ENCODE measurements around the gene LY9.
"Not testable (repeated sequence)": the region's sequence is repeated elsewhere in the genome, so short reads cannot be mapped to it uniquely, and the experiment has no call there.

Gene LY9

GRCh38 chr1:160774886-160775719 is 20.9 kb upstream of the LY9 start:
- no peak for DNase-seq (ENCODE audit: low spot score)

GRCh38 chr1:160776178-160776577 is 19.8 kb upstream of the LY9 start:
- no peak for DNase-seq (ENCODE audit: low spot score)

GRCh38 chr1:160777486-160778089 is 18.4 kb upstream of the LY9 start:
- DNase-seq (ENCODE audit: low spot score), result peak; percentile 20

- DNase-seq (ENCODE audit: low spot score), result no peak
Observed at GRCh38 chr1:160778976-160779375, 17.0 kb upstream of the LY9 start.

- no peak for DNase-seq (ENCODE audit: low spot score)
Observed at GRCh38 chr1:160779626-160780397, 16.2 kb upstream of the LY9 start.

- DNase-seq (ENCODE audit: low spot score), result no peak
Observed at GRCh38 chr1:160780398-160780755, 15.6 kb upstream of the LY9 start.

GRCh38 chr1:160781186-160781766 is 14.7 kb upstream of the LY9 start:
- DNase-seq (ENCODE audit: low spot score), result peak; percentile 60

- no peak for DNase-seq (ENCODE audit: low spot score)
Observed at GRCh38 chr1:160781914-160782689, 13.9 kb upstream of the LY9 start.

GRCh38 chr1:160782988-160783765 is 12.8 kb upstream of the LY9 start:
- DNase-seq (ENCODE audit: low spot score), result not testable (repeated sequence)

GRCh38 chr1:160789051-160789701 is 6.8 kb upstream of the LY9 start:
- DNase-seq (ENCODE audit: low spot score), result no peak

GRCh38 chr1:160789702-160790611 is 6.0 kb upstream of the LY9 start:
- DNase-seq (ENCODE audit: low spot score), result no peak

- DNase-seq (ENCODE audit: low spot score), result no peak
Observed at GRCh38 chr1:160794376-160794775, 1.6 kb upstream of the LY9 start.

GRCh38 chr1:160797271-160797709 is 1.3 kb downstream of the LY9 start:
- no peak for DNase-seq (ENCODE audit: low spot score)

- DNase-seq (ENCODE audit: low spot score), result no peak
Observed at GRCh38 chr1:160797861-160798273, 1.9 kb downstream of the LY9 start.

- DNase-seq (ENCODE audit: low spot score), result no peak
Observed at GRCh38 chr1:160798439-160798838, 2.5 kb downstream of the LY9 start.

- DNase-seq (ENCODE audit: low spot score), result no peak
Observed at GRCh38 chr1:160799641-160800040, 3.7 kb downstream of the LY9 start.

- DNase-seq (ENCODE audit: low spot score), result no peak
Observed at GRCh38 chr1:160800142-160800541, 4.2 kb downstream of the LY9 start.

- DNase-seq (ENCODE audit: low spot score), result no peak
Observed at GRCh38 chr1:160800645-160801408, 4.9 kb downstream of the LY9 start.
